Neural progenitor cell (in vitro differentiated cells): ENCODE results near the gene PRKAG2. TPM values are rescaled to one million over a fixed set of nuclear protein-coding genes. Genes with fewer than 3 reads are reported as not detected.

ENCODE experiments used
- DNase-seq: peaks from one replicate; pipeline ENCODE4 v3.0.0-alpha.2; 2016; ENCODE audit warnings: low spot score
- H2AFZ ChIP-seq: fragments of 200-600 bp; sonication (generic); replicated peaks from 2 replicates; pipeline ENCODE4 v1.6.1; 2016; ENCODE audit warnings: antibody characterized with exemption
- H3F3A ChIP-seq: fragments of 200-600 bp; sonication (generic); 2 replicates; pipeline ENCODE4 v1.6.1; 2016; ENCODE audit warnings: antibody characterized with exemption, low read depth
- H3K27ac ChIP-seq: fragments of 200-600 bp; sonication (generic); 2 replicates; pipeline ENCODE4 v1.5.1; 2016; ENCODE audit warnings: mild to moderate bottlenecking
- H3K27me3 ChIP-seq: fragments of 200-600 bp; sonication (generic); 2 replicates; pipeline ENCODE4 v1.6.1; 2016; ENCODE audit warnings: mild to moderate bottlenecking, moderate library complexity
- H3K36me3 ChIP-seq: fragments of 200-600 bp; sonication (generic); 2 replicates; pipeline ENCODE4 v1.5.1; 2016
- H3K4me1 ChIP-seq: fragments of 200-600 bp; sonication (generic); 2 replicates; pipeline ENCODE4 v1.6.1; 2016; ENCODE audit warnings: mixed run types
- H3K4me2 ChIP-seq: fragments of 200-600 bp; sonication (generic); 2 replicates; pipeline ENCODE4 v1.6.1; 2016
- H3K4me3 ChIP-seq: fragments of 200-600 bp; sonication (generic); 2 replicates; pipeline ENCODE4 v1.5.1; 2016
- H3K79me2 ChIP-seq: fragments of 200-600 bp; sonication (generic); 2 replicates; pipeline ENCODE4 v1.6.1; 2016; ENCODE audit warnings: low read depth
- H3K9ac ChIP-seq: fragments of 200-600 bp; sonication (generic); 2 replicates; pipeline ENCODE4 v1.6.1; 2016
- H3K9me3 ChIP-seq: fragments of 200-600 bp; sonication (generic); 2 replicates; pipeline ENCODE4 v1.5.1; 2016; ENCODE audit warnings: low read depth
- H4K20me1 ChIP-seq: fragments of 200-600 bp; sonication (generic); 2 replicates; pipeline ENCODE4 v1.6.1; 2016; ENCODE audit warnings: low read depth
- H3K27ac Mint-ChIP-seq: 3 replicates; pipeline ENCODE4 v1.8.0; 2021; ENCODE audit warnings: mixed read lengths
- H3K27me3 Mint-ChIP-seq: 2 replicates; pipeline ENCODE4 v1.8.0; 2022; ENCODE audit warnings: low read depth, mild to moderate bottlenecking, inconsistent platforms, moderate library complexity, mixed read lengths; ENCODE audit not compliant: insufficient read depth
- H3K36me3 Mint-ChIP-seq: 3 replicates; pipeline ENCODE4 v1.8.0; 2021; ENCODE audit warnings: mixed read lengths
- H3K4me1 Mint-ChIP-seq: 3 replicates; pipeline ENCODE4 v1.8.0; 2021; ENCODE audit warnings: mixed read lengths
- H3K4me3 Mint-ChIP-seq: 3 replicates; pipeline ENCODE4 v1.8.0; 2021; ENCODE audit warnings: mild to moderate bottlenecking, moderate library complexity, mixed read lengths
- H3K9me3 Mint-ChIP-seq: 3 replicates; pipeline ENCODE4 v1.8.0; 2020; ENCODE audit warnings: mixed read lengths
- EZH2 ChIP-seq: fragments of 200-600 bp; sonication (generic); IDR thresholded peaks from 2 replicates; pipeline ENCODE4 v1.6.1; 2017; ENCODE audit warnings: antibody characterized with exemption, mild to moderate bottlenecking, moderate library complexity
- EZH2phosphoT487 ChIP-seq: fragments of 200-600 bp; sonication (generic); IDR thresholded peaks from 2 replicates; pipeline ENCODE4 v1.6.1; 2017; ENCODE audit warnings: antibody characterized with exemption
- total RNA-seq: library from RNA; depleted of rRNA; stranded (reverse); fragments of >200 nt; gene quantifications from 2 replicates; pipeline ENCODE4 v1.2.3, GENCODE V29; 2015; ENCODE audit warnings: low replicate concordance
- TF ChIP-seq, protein P1 (sequence below): fragments of 200-600 bp; sonication (generic); IDR thresholded peaks from 2 replicates; pipeline ENCODE4 v1.5.1; 2017; ENCODE audit warnings: antibody characterized with exemption, mild to moderate bottlenecking

The PRKAG2 gene
- total RNA-seq, 1 donor from 2014 or later: 11.4 TPM

DNA sequence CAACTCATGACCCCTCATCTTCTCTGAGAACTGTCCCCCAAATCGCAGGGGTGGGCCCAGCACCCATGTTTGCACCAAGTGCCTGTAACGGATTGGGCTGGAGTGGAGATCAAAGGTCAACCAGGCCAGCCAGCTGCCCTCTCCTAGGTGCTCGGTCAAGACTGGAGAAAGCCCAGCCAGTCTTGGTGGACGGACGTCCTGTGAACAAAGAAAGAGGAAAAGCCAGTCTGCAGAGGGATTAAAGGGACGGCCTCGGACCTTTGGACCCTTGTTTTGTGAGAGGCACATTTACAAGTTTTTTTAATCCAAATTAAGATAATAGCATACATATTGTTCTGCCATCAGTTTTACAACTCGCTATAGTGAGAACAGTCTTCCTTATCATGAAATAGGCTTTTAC, 47.6 kb upstream of the PRKAG2 start:
- no peaks in the 10 kb centered on the region for H3K4me1 ChIP-seq
- no peak overlapping the region for H3K4me2 ChIP-seq
- H3K9ac ChIP-seq: no peak overlapping the region
- Mint-ChIP-seq H3K27ac (no peak overlapping the region), H3K9me3 (peaks cover 3% of the 10 kb centered on the region), H3K4me1 (peaks cover 10% of the 10 kb centered on the region), H3K36me3 (no peaks in the 10 kb centered on the region), H3K4me3 (no peak overlapping the region), H3K27me3 (peaks cover 11% of the 10 kb centered on the region)
- no peak overlapping the region for H3K27ac ChIP-seq
- TF ChIP-seq EZH2phosphoT487 (no peak), EZH2 (no peak)
- TF ChIP-seq, protein P1, sequence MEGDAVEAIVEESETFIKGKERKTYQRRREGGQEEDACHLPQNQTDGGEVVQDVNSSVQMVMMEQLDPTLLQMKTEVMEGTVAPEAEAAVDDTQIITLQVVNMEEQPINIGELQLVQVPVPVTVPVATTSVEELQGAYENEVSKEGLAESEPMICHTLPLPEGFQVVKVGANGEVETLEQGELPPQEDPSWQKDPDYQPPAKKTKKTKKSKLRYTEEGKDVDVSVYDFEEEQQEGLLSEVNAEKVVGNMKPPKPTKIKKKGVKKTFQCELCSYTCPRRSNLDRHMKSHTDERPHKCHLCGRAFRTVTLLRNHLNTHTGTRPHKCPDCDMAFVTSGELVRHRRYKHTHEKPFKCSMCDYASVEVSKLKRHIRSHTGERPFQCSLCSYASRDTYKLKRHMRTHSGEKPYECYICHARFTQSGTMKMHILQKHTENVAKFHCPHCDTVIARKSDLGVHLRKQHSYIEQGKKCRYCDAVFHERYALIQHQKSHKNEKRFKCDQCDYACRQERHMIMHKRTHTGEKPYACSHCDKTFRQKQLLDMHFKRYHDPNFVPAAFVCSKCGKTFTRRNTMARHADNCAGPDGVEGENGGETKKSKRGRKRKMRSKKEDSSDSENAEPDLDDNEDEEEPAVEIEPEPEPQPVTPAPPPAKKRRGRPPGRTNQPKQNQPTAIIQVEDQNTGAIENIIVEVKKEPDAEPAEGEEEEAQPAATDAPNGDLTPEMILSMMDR: no peak
- no peaks in the 10 kb centered on the region for H3K79me2 ChIP-seq
- DNase-seq: no peak
- H4K20me1 ChIP-seq: no peaks in the 10 kb centered on the region
- no peaks in the 10 kb centered on the region for H3F3A ChIP-seq
- H3K36me3 ChIP-seq: no peaks in the 10 kb centered on the region
- H2AFZ ChIP-seq: no peak overlapping the region
- H3K27me3 ChIP-seq: no peaks in the 10 kb centered on the region
- no peaks in the 10 kb centered on the region for H3K9me3 ChIP-seq
- H3K4me3 ChIP-seq: no peak overlapping the region

DNA sequence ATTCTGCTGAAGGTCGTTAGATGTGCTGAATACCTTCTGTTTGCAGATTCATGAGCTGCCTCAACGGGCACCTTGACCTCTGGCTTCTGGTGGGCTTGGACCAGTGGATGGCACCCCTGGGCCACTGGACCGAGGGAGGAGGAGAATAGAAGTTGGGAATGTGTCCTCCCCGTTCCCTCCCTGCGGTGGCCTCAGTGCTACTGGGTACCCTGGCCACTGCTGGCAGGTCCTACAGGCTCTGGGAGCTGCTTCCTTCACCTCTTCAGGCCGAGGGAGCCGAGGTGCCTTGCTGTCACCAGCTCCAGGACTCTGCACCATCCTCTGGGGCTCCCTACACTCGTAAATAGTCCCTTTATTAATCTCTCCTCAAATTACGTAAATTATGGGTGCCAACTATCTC, 47.1 kb upstream of the PRKAG2 start:
- no peak for DNase-seq
- Mint-ChIP-seq H3K36me3 (no peaks in the 10 kb centered on the region), H3K4me3 (no peak overlapping the region)

DNA sequence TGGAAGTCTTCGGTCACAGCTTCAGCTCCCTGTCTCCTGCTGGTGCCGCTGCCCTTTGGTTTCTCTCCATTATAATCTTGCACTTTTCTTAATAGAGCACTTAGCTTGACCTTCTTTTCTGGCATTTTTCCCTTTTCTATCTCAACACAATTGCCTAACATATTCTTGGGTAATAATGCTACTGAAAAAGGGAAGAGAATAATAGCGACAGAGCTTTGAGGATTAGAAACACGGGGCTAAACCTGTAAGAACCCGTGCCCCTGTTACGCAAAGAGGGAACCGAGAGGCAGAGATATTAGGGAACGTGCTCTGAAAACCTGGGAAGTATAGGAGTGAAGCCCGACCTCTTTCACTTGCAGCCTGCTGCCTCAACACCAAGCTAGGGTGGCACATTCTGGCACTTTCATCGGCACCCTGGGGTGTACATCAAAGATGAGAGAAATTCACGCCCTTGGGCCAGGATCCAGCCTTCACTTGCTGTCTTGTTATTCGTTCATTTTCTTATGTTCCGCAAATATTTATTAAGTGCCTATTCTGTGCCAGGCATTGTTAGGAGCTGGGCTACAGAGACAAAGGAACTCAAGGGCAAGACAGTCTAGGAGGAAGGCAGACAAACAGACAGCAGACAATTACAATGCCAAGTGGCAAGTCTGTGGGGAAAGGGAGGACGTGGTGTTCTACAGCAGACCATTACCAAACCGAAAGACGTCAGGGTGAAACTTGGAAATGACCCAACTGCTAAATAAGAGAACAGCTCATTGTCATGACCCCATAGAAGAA, 46.4 kb upstream of the PRKAG2 start:
- H3K4me3 Mint-ChIP-seq: no peak overlapping the region
- H3K27ac ChIP-seq: no peak overlapping the region

More for the DNA sequence above, 47.1 kb upstream of the PRKAG2 start:
- H3K4me3 ChIP-seq: no peak overlapping the region
- H4K20me1 ChIP-seq: no peaks in the 10 kb centered on the region
- Mint-ChIP-seq H3K9me3 (peaks cover 3% of the 10 kb centered on the region), H3K27ac (no peak overlapping the region), H3K4me1 (peaks cover 10% of the 10 kb centered on the region), H3K27me3 (peaks cover 11% of the 10 kb centered on the region)
- H3K36me3 ChIP-seq: no peaks in the 10 kb centered on the region
- H3K27ac ChIP-seq: no peak overlapping the region
- no peaks in the 10 kb centered on the region for H3F3A ChIP-seq
- no peak overlapping the region for H3K9ac ChIP-seq
- TF ChIP-seq, protein P1: no peak
- no peak for TF ChIP-seq EZH2
- no peak for TF ChIP-seq EZH2phosphoT487
- no peak overlapping the region for H3K4me2 ChIP-seq
- no peaks in the 10 kb centered on the region for H3K79me2 ChIP-seq
- no peaks in the 10 kb centered on the region for H3K9me3 ChIP-seq
- no peak overlapping the region for H2AFZ ChIP-seq
- no peaks in the 10 kb centered on the region for H3K4me1 ChIP-seq
- no peaks in the 10 kb centered on the region for H3K27me3 ChIP-seq

More for the DNA sequence above, 46.4 kb upstream of the PRKAG2 start:
- Histone ChIP-seq H3K9me3 (no peaks in the 10 kb centered on the region), H3K4me2 (no peak overlapping the region), H3K79me2 (no peaks in the 10 kb centered on the region), H3K4me1 (no peaks in the 10 kb centered on the region), H3K4me3 (no peak overlapping the region), H3F3A (no peaks in the 10 kb centered on the region), H3K9ac (no peak overlapping the region), H3K36me3 (no peaks in the 10 kb centered on the region), H3K27me3 (no peaks in the 10 kb centered on the region), H2AFZ (no peak overlapping the region), H4K20me1 (no peaks in the 10 kb centered on the region)
- Mint-ChIP-seq H3K27me3 (peaks cover 8% of the 10 kb centered on the region), H3K9me3 (peaks cover 3% of the 10 kb centered on the region), H3K4me1 (peaks cover 10% of the 10 kb centered on the region), H3K27ac (no peak overlapping the region), H3K36me3 (no peaks in the 10 kb centered on the region)
- no peak for DNase-seq
- TF ChIP-seq, protein P1: no peak
- TF ChIP-seq EZH2 (no peak), EZH2phosphoT487 (no peak)
